HEK293T (cell line): Measurements from ENCODE around the gene LARP4B.

Source experiments
- ARNT ChIP-seq: fragments of 450-650 bp; IDR thresholded peaks from 2 replicates; pipeline ENCODE4 v1.6.1; 2017; ENCODE audit warnings: mild to moderate bottlenecking
- ELF4 ChIP-seq: fragments of 450-650 bp; IDR thresholded peaks from 2 replicates; pipeline ENCODE4 v1.6.1; 2017; ENCODE audit warnings: antibody characterized with exemption
- HDGF ChIP-seq: fragments of 450-650 bp; IDR thresholded peaks from 2 replicates; pipeline ENCODE4 v1.6.1; 2017; ENCODE audit warnings: antibody characterized with exemption, borderline replicate concordance
- SP1 ChIP-seq: fragments of 450-650 bp; IDR thresholded peaks from 2 replicates; pipeline ENCODE4 v1.6.1; 2017
- SUZ12 ChIP-seq: fragments of 450-650 bp; IDR thresholded peaks from 2 replicates; pipeline ENCODE4 v1.6.1; 2016; ENCODE audit warnings: mild to moderate bottlenecking
- ZNF384 ChIP-seq: fragments of 450-650 bp; IDR thresholded peaks from 2 replicates; pipeline ENCODE4 v1.6.1; 2016

GRCh38 chr10:963655-964054 lies 32.1 kb upstream of the LARP4B start:
- no peak for TF ChIP-seq SP1
- TF ChIP-seq ARNT: no peak
- TF ChIP-seq SUZ12: no peak
- TF ChIP-seq ELF4: no peak
- TF ChIP-seq HDGF: no peak
- TF ChIP-seq ZNF384: no peak
